Mesenchymal stem cell (in vitro differentiated cells and primary cell): ENCODE results near the gene BCL2A1.
A peak's percentile ranks its signal among the peaks of the same experiment; 100 is the strongest.

Source experiments
- DNase-seq: peaks from one replicate; pipeline ENCODE4 v3.0.0-alpha.2; 2013
- H2AFZ ChIP-seq: one replicate; pipeline ENCODE4 v1.6.1; 2013; ENCODE audit warnings: low read depth, mild to moderate bottlenecking, control low read depth, inconsistent platforms, low read length, moderate library complexity
- H2AK5ac ChIP-seq: 2 replicates; pipeline ENCODE4 v1.6.1; 2013; ENCODE audit warnings: low read length, moderate library complexity, mild to moderate bottlenecking, inconsistent platforms; ENCODE audit not compliant: severe bottlenecking
- H2BK120ac ChIP-seq: one replicate; pipeline ENCODE4 v1.6.1; 2013; ENCODE audit warnings: low read depth, mild to moderate bottlenecking, inconsistent platforms, low read length, moderate library complexity
- H2BK12ac ChIP-seq, 2 experiments: one replicate each; pipeline ENCODE4 v1.6.1; 2013; ENCODE audit warnings: inconsistent platforms in 2 of 2, low read length in 2 of 2, mild to moderate bottlenecking in 2 of 2, moderate library complexity in 2 of 2, control low read depth in 1 of 2
- H2BK15ac ChIP-seq: one replicate; pipeline ENCODE4 v1.6.1; 2013; ENCODE audit warnings: mild to moderate bottlenecking, low read depth, inconsistent platforms; ENCODE audit not compliant: poor library complexity, severe bottlenecking
- H2BK5ac ChIP-seq: 2 replicates; pipeline ENCODE4 v1.6.1; 2013; ENCODE audit warnings: low read depth, mild to moderate bottlenecking, low read length, control low read depth, inconsistent platforms; ENCODE audit not compliant: poor library complexity, severe bottlenecking
- H3K14ac ChIP-seq, 2 experiments: one replicate each; pipeline ENCODE4 v1.6.1; 2013; ENCODE audit warnings: inconsistent platforms in 2 of 2, low read length in 2 of 2, control low read depth in 1 of 2, mild to moderate bottlenecking in 1 of 2, moderate library complexity in 1 of 2
- H3K18ac ChIP-seq, 2 experiments: one replicate each; pipeline ENCODE4 v1.6.1; 2013; ENCODE audit warnings: inconsistent platforms in 2 of 2, low read length in 2 of 2, control low read depth in 1 of 2, low read depth in 1 of 2, mild to moderate bottlenecking in 1 of 2
- H3K23ac ChIP-seq, 2 experiments: one replicate each; pipeline ENCODE4 v1.6.1; 2013; ENCODE audit warnings: inconsistent platforms in 2 of 2, low read length in 2 of 2, mild to moderate bottlenecking in 2 of 2, moderate library complexity in 2 of 2, control low read depth in 1 of 2
- H3K27ac ChIP-seq: 2 replicates; pipeline ENCODE4 v1.5.1; 2013; ENCODE audit warnings: mild to moderate bottlenecking, moderate library complexity, low read length, control low read depth, inconsistent platforms; ENCODE audit not compliant: poor library complexity, severe bottlenecking
- H3K27me3 ChIP-seq, 2 experiments: 2 replicates each; pipeline versions ENCODE4 v1.6.1 to v1.7.0; 2013; ENCODE audit warnings: low read length in 2 of 2, mild to moderate bottlenecking in 2 of 2, moderate library complexity in 2 of 2, control low read depth in 1 of 2, inconsistent platforms in 1 of 2; ENCODE audit not compliant: control insufficient read depth in 1 of 2, insufficient read depth in 1 of 2
- H3K36me3 ChIP-seq, 2 experiments: 2 replicates each; pipeline versions ENCODE4 v1.6.1 to v1.7.0; 2013; ENCODE audit warnings: low read length in 2 of 2, control low read depth in 1 of 2, inconsistent platforms in 1 of 2, low read depth in 1 of 2, mild to moderate bottlenecking in 1 of 2; ENCODE audit not compliant: insufficient read depth in 2 of 2, control insufficient read depth in 1 of 2
- H3K4ac ChIP-seq, 2 experiments: one replicate each; pipeline ENCODE4 v1.6.1; 2013; ENCODE audit warnings: inconsistent platforms in 2 of 2, low read length in 2 of 2, mild to moderate bottlenecking in 2 of 2, moderate library complexity in 2 of 2, control low read depth in 1 of 2, low read depth in 1 of 2
- H3K4me1 ChIP-seq: 2 replicates; pipeline ENCODE4 v1.6.1; 2013; ENCODE audit warnings: low read depth, low read length, control low read depth; ENCODE audit not compliant: control insufficient read depth, insufficient read depth
- H3K4me2 ChIP-seq: 2 replicates; pipeline ENCODE4 v1.6.1; 2013; ENCODE audit warnings: low read length, mild to moderate bottlenecking, inconsistent platforms; ENCODE audit not compliant: poor library complexity, severe bottlenecking
- H3K4me3 ChIP-seq, 2 experiments: 2 replicates each; pipeline versions ENCODE4 v1.5.1 to v1.7.0; 2013; ENCODE audit warnings: low read length in 2 of 2, mild to moderate bottlenecking in 2 of 2, control low read depth in 1 of 2, low read depth in 1 of 2; ENCODE audit not compliant: insufficient read depth in 1 of 2
- H3K79me1 ChIP-seq: replicated peaks from 2 replicates; pipeline ENCODE4 v1.6.1; 2013; ENCODE audit warnings: mild to moderate bottlenecking, control low read depth, low read length, inconsistent platforms; ENCODE audit not compliant: poor library complexity, severe bottlenecking
- H3K9ac ChIP-seq: 2 replicates; pipeline ENCODE4 v1.7.0; 2013; ENCODE audit warnings: mild to moderate bottlenecking, low read length, moderate library complexity
- H3K9me3 ChIP-seq: 2 replicates; pipeline ENCODE4 v1.7.0; 2013; ENCODE audit warnings: mild to moderate bottlenecking, low read length; ENCODE audit not compliant: control insufficient read depth
- H4K8ac ChIP-seq: one replicate; pipeline ENCODE4 v1.6.1; 2013; ENCODE audit warnings: inconsistent platforms, mild to moderate bottlenecking, low read length, moderate library complexity
- H4K91ac ChIP-seq: one replicate; pipeline ENCODE4 v1.6.1; 2013; ENCODE audit warnings: mild to moderate bottlenecking, low read length, inconsistent platforms
- WGBS: methylation state at CpG from one replicate; pipeline ENCODE4 v1.1.7; 2013; ENCODE audit warnings: mixed read lengths; 5-methylcytosine and 5-hydroxymethylcytosine counted together

BCL2A1 gene

DNA sequence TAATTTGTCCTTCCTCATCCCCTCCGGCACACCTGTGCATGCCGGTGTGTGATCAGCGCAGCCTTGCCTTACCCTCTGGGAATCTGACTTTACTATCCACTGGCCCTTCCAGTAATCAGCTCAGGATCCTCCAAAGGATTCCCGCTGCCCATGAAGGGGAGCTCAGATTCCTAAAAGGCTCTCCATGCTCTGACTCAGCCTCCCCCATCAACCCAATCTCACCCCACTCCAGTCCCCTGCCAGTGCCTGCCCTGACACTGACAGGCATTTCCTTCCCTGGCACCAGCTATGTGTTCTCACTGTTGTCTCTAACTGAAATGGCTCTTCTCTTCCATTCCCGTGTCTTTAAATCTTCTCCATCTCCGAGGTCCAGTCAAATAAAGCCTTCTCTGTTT, 7.3 kb upstream of the BCL2A1 start:
- Histone ChIP-seq H2BK15ac (no peak overlapping the region), H2BK120ac (no peak overlapping the region), H2BK5ac (no peak overlapping the region), H3K18ac (no peak overlapping the region), H2AFZ (no peak overlapping the region), H3K9me3 (no peaks in the 10 kb centered on the region), H2AK5ac (no peak overlapping the region), H3K9ac (peak overlapping the region; percentile 76), H3K4me1 (no peaks in the 10 kb centered on the region), H3K4me3 (peak overlapping the region in 1 of 2 experiments; percentile 11), H4K91ac (no peak overlapping the region), H3K23ac (no peak overlapping the region), H3K36me3 (no peaks in the 10 kb centered on the region), H3K27me3 (peaks cover 0 to 5% of the 10 kb centered on the region in 2 experiments), H2BK12ac (no peak overlapping the region), H3K4ac (no peak overlapping the region), H4K8ac (no peak overlapping the region), H3K27ac (no peak overlapping the region), H3K14ac (no peak overlapping the region), H3K79me1 (no peaks in the 10 kb centered on the region), H3K4me2 (no peak overlapping the region)
- 96% methylated on average over 5 of the region's 6 CpGs for WGBS
- no peak for DNase-seq

DNA sequence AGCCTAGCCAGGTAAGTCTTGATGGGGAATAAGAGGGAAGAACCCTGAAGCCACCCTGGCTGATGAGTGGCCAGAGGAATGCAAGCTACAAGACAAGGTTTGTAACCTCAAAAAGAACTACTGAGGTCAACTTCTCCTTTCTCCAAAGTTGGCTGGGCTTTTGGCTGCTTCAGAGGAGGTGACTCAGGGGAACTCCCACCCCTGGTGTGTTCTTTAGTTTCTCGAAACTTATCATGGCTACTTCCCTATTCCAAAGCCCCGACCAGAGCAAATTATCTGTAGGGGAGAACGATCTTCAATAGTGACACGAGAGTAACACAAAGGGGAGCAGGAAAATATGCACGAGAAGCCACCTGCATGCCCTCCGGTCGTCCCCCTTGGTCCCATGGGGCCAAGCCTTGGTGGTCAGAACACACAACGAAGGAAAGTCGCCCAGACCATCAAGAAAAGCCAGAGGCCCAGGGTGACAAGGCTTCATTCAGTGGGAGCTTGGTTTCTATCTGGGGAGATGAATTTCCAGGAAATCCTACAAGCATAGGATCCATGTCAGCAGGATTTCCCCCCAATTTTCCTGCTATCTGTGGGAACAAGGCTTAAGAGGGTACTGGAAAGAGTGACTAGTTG, 6.5 kb upstream of the BCL2A1 start:
- Histone ChIP-seq H3K18ac (no peak overlapping the region), H2BK15ac (no peak overlapping the region), H2BK120ac (no peak overlapping the region), H3K9ac (peak overlapping the region; percentile 76), H3K4me2 (no peak overlapping the region), H2AFZ (no peak overlapping the region), H3K27me3 (peaks cover 0 to 5% of the 10 kb centered on the region in 2 experiments), H3K9me3 (no peaks in the 10 kb centered on the region), H3K14ac (no peak overlapping the region), H3K36me3 (no peaks in the 10 kb centered on the region), H2AK5ac (no peak overlapping the region), H2BK12ac (no peak overlapping the region), H3K23ac (no peak overlapping the region), H3K79me1 (no peaks in the 10 kb centered on the region), H4K91ac (no peak overlapping the region), H4K8ac (no peak overlapping the region), H3K4ac (no peak overlapping the region), H3K4me3 (no peak overlapping the region), H3K27ac (no peak overlapping the region), H3K4me1 (no peaks in the 10 kb centered on the region), H2BK5ac (no peak overlapping the region)
- no peak for DNase-seq
- WGBS: 83% methylated on average over 9 of the region's 9 CpGs

DNA sequence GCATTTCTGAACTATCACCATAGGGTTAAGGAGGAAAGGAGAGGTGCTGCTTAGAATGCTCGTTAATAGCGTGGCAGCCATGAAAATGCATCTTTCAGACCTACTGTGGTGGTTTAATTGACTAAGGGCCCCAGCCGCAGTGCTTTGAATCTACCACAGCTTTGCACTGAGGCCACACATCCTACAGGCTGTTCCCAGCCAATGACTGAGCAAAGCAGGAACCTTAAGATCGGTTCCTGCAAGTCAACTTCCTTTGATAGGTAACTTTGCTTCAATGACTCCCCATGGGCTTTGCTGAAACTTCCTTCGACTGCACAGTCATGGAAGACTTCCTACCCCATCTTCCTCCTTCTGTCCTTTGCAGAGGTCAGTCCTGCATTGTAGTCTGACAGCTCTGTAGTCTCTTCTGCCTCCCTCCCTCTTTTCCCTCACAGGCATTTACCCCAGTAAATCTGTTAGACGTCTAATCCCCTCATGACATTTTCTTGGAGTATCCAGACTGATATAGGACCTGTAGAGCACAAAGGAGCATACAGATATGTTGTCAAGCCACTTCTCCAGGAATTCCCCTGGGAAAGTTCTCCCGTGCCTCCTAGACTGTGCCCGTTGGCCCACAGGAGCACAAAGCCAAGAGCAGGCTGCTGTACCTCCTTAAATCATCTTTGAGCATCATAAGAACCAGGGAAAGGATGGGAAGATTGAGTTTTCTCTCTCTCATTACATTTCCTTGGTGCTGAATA, 2.6 kb upstream of the BCL2A1 start:
- no peak overlapping the region for H2AK5ac ChIP-seq
- no peak overlapping the region for H3K23ac ChIP-seq
- no peak overlapping the region for H3K14ac ChIP-seq
- H3K27me3 ChIP-seq: peaks cover 0 to 5% of the 10 kb centered on the region in 2 experiments
- no peaks in the 10 kb centered on the region for H3K36me3 ChIP-seq
- H4K91ac ChIP-seq: no peak overlapping the region
- 84% methylated on average over 8 of the region's 8 CpGs for WGBS
- no peak overlapping the region for H3K18ac ChIP-seq
- H3K4ac ChIP-seq: no peak overlapping the region
- H3K9me3 ChIP-seq: no peaks in the 10 kb centered on the region
- H3K27ac ChIP-seq: no peak overlapping the region
- H3K4me1 ChIP-seq: no peaks in the 10 kb centered on the region
- DNase-seq: no peak
- no peak overlapping the region for H3K4me3 ChIP-seq
- no peak overlapping the region for H2BK120ac ChIP-seq
- no peak overlapping the region for H4K8ac ChIP-seq
- no peak overlapping the region for H2BK12ac ChIP-seq
- H3K9ac ChIP-seq: no peak overlapping the region
- peak overlapping the region; percentile 23 for H2AFZ ChIP-seq
- H2BK15ac ChIP-seq: no peak overlapping the region
- no peak overlapping the region for H2BK5ac ChIP-seq
- no peaks in the 10 kb centered on the region for H3K79me1 ChIP-seq
- no peak overlapping the region for H3K4me2 ChIP-seq

- no peak overlapping the region for H2BK12ac ChIP-seq
- 100% methylated on average over 1 of the region's 3 CpGs for WGBS
- no peak for DNase-seq
Observed at GRCh38 chr15:79972863-79973262, 1.9 kb upstream of the BCL2A1 start.

More at GRCh38 chr15:79972863-79973262, 1.9 kb upstream of the BCL2A1 start:
- Histone ChIP-seq H2AFZ (no peak overlapping the region), H3K36me3 (no peaks in the 10 kb centered on the region), H2BK120ac (no peak overlapping the region), H3K18ac (no peak overlapping the region), H3K27me3 (peaks cover 0 to 5% of the 10 kb centered on the region in 2 experiments), H2AK5ac (no peak overlapping the region), H4K8ac (no peak overlapping the region), H3K23ac (no peak overlapping the region), H3K4ac (no peak overlapping the region), H4K91ac (no peak overlapping the region), H3K27ac (no peak overlapping the region), H2BK15ac (no peak overlapping the region), H3K14ac (no peak overlapping the region), H3K4me3 (no peak overlapping the region), H2BK5ac (no peak overlapping the region), H3K4me2 (no peak overlapping the region), H3K79me1 (no peaks in the 10 kb centered on the region), H3K9ac (no peak overlapping the region), H3K9me3 (no peaks in the 10 kb centered on the region), H3K4me1 (no peaks in the 10 kb centered on the region)
